IPS-18a (cell line): ENCODE data around the gene CA5A.
"Not testable (repeated sequence)": the region's sequence is repeated elsewhere in the genome, so short reads cannot be mapped to it uniquely, and the experiment has no call there.

ENCODE experiments used
- H3K27ac ChIP-seq: one replicate; pipeline ENCODE4 v1.5.1; 2013; ENCODE audit warnings: low read length
- H3K27me3 ChIP-seq: one replicate; pipeline ENCODE4 v1.6.1; 2013; ENCODE audit warnings: mild to moderate bottlenecking, low read length; ENCODE audit not compliant: control insufficient read depth, insufficient read depth
- H3K36me3 ChIP-seq: one replicate; pipeline ENCODE4 v1.6.1; 2013; ENCODE audit warnings: low read depth, low read length; ENCODE audit not compliant: control insufficient read depth
- H3K4me1 ChIP-seq: one replicate; pipeline ENCODE4 v1.6.1; 2013; ENCODE audit warnings: low read depth, low read length; ENCODE audit not compliant: control insufficient read depth
- H3K4me3 ChIP-seq: one replicate; pipeline ENCODE4 v1.5.1; 2013; ENCODE audit warnings: low read length
- H3K9ac ChIP-seq: one replicate; pipeline ENCODE4 v1.6.1; 2013; ENCODE audit warnings: mild to moderate bottlenecking, low read length, moderate library complexity
- H3K9me3 ChIP-seq: one replicate; pipeline ENCODE4 v1.6.1; 2013; ENCODE audit warnings: low read depth, low read length; ENCODE audit not compliant: control insufficient read depth

CA5A gene

DNA sequence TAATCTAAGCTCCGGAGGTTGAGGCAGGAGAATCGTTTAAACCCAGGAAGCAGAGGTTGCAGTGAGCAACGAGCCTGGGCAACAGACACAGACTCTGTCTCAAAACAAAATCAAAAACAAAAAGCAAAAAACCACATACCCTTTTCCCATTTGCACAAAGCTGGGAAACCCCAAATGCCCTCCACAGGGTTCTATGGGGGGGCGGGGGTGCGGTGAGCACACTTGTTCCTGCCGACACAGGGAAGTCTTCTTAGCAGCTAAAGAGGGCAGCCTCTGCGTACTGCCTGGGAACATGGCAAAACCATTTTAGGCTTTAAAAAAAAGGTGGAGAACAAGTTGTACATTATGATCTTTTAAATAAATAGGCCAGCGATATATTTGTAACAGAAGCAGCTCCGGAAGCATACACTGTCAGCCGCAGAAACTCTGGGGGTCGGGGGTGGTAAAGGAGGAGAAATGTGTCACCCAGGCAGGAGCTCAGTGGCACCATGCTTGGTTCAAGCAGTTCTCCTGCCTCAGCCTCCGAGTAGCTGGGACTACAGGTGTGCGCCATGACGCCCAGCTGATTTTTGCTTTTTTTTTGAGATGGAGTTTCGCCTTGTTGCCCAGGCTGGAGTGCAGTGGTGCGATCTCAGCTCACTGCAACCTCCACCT lies 70.3 kb downstream of the CA5A start:
- peaks cover 51% of the 10 kb centered on the region for H3K27me3 ChIP-seq
- not testable (repeated sequence) for H3K27ac ChIP-seq, H3K4me3 ChIP-seq, H3K9me3 ChIP-seq, H3K9ac ChIP-seq, H3K36me3 ChIP-seq
- H3K4me1 ChIP-seq: peaks cover 13% of the 10 kb centered on the region

DNA sequence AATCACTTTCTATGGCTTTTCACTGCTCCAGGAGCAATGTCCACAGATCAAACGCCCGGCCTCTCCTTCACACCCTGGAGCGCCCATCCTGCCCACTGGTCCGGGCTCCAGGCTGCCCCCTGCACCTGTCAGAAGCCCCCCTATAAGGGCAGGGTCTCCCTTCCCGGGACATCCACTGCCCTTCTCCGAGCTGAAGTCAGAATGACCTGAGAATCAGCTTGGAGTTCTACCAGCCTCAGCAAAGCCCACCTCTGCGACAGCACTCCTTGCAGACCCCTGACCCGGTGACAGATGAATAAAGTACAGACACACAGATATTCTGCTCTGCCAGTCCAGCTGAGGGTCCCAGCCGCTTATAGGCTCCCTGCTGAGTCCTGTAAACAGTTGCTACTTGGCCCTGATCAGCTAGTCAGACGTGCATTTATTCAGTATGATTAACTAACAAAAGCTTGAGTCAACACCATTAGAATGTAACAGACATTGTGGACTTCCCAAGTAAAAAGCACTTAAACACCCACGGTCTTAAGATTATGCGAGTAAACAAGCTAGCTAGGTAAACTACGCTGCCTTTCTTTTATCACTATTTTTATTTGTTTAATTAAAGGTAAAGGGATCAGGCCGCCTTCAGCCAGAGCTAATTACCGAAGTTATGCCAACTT lies 71.9 kb downstream of the CA5A start:
- Histone ChIP-seq H3K4me3 (no peak overlapping the region), H3K36me3 (peaks cover 4% of the 10 kb centered on the region), H3K9me3 (no peaks in the 10 kb centered on the region), H3K27ac (no peak overlapping the region), H3K9ac (no peak overlapping the region), H3K27me3 (peaks cover 48% of the 10 kb centered on the region), H3K4me1 (peaks cover 2% of the 10 kb centered on the region)

- not testable (repeated sequence) for H3K9ac ChIP-seq, H3K4me3 ChIP-seq, H3K36me3 ChIP-seq, H3K4me1 ChIP-seq, H3K27ac ChIP-seq, H3K9me3 ChIP-seq
- peaks cover 42% of the 10 kb centered on the region for H3K27me3 ChIP-seq
These were observed 73.0 kb downstream of the CA5A start for GRCh38 chr16:87863327-87863635.

DNA sequence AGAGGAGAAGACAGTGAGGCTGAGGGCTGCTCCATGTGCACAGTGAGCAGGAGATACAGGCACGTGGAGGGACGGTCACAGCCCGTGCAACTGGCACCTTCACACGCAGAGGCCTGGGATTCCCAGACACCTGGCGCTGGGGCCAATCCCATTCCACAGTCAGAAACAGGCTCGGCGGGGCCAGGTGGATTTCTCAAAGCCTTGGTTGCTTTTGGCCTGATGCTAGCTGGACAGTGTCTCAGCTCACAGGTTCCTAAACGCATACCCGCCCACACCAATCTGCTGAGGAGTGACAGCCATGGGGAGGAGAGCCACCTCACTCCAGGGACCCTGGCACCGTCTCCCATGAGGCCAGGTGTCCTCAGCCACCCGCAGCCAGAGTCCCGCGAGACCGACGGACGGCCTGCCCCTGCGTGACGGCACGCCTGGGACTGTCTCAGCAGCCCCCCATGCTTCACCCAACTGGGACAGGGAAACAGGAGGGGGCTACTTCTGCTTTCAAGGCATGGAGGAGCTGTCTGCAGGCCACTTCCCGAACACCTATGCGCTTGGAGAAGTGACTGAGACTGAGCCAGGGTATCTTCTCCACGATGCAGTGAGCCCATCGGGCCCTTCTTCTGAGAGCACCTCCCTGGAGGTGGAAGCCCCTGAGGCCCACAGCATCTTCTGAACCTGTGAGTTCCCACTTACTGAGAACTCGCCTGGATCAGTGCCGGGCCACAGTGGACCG lies 73.6 kb downstream of the CA5A start:
- not testable (repeated sequence) for H3K4me3 ChIP-seq, H3K27ac ChIP-seq, H3K9ac ChIP-seq, H3K9me3 ChIP-seq, H3K36me3 ChIP-seq, H3K4me1 ChIP-seq
- H3K27me3 ChIP-seq: peaks cover 36% of the 10 kb centered on the region

- H3K9ac ChIP-seq, H3K4me3 ChIP-seq, H3K4me1 ChIP-seq, H3K27ac ChIP-seq, H3K9me3 ChIP-seq, H3K36me3 ChIP-seq: not testable (repeated sequence)
- H3K27me3 ChIP-seq: peaks cover 24% of the 10 kb centered on the region
These were observed 74.8 kb downstream of the CA5A start for GRCh38 chr16:87861300-87862099.

GRCh38 chr16:87860553-87861299 lies 75.6 kb downstream of the CA5A start:
- peaks cover 18% of the 10 kb centered on the region for H3K27me3 ChIP-seq
- no peak overlapping the region for H3K27ac ChIP-seq
- H3K4me1 ChIP-seq: peaks cover 2% of the 10 kb centered on the region
- no peaks in the 10 kb centered on the region for H3K9me3 ChIP-seq
- no peak overlapping the region for H3K4me3 ChIP-seq
- H3K9ac ChIP-seq: no peak overlapping the region
- peaks cover 4% of the 10 kb centered on the region for H3K36me3 ChIP-seq

DNA sequence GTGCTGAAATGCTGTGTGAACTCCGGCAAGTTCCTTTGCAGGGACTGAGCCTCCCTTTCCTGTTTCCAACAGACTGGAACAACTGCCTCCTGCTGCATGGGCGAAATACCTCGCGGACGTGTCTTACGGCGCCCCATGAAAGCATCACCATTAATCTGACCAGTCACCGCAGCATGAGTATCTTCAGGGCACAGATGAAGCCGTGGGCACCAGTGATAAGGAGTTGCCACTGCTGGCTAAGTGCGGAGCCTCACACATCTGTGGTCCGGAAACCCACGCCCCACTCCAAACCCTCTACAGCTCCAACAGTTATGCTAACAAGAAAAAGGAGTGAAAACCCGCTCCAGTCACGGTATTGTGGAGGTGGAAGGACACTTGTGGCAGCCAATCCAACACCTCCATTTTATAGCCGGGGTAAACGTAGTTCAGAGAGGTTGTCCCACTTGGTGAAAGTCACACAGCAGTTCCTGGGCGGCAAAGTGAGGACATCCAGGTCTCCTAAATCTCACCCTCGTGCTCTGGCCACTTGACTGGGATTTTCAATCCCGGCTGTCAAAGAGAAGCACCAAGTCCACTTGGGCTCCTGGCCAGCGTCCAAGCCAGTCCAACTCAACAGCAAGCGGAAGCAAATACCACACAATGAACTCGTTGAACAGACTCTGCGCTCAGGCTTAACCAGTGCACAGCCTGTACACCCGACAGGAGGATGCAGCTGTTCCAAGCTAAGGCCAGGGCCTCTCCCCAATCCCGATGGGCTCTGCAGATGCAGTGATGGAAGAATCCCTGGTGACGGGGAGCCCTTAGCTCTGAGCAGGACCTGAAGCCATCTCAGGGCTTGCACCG lies 78.0 kb downstream of the CA5A start:
- not testable (repeated sequence) for H3K27me3 ChIP-seq, H3K4me3 ChIP-seq, H3K4me1 ChIP-seq, H3K9me3 ChIP-seq, H3K27ac ChIP-seq, H3K36me3 ChIP-seq, H3K9ac ChIP-seq

- Histone ChIP-seq H3K9ac (no peak overlapping the region), H3K36me3 (peaks cover 4% of the 10 kb centered on the region), H3K27me3 (no peaks in the 10 kb centered on the region), H3K9me3 (no peaks in the 10 kb centered on the region), H3K4me3 (no peak overlapping the region), H3K27ac (no peak overlapping the region), H3K4me1 (peaks cover 16% of the 10 kb centered on the region)
These were observed 79.5 kb downstream of the CA5A start for GRCh38 chr16:87856791-87857228.

- Histone ChIP-seq H3K36me3 (peaks cover 9% of the 10 kb centered on the region), H3K9ac (no peak overlapping the region), H3K4me3 (no peak overlapping the region), H3K27me3 (no peaks in the 10 kb centered on the region), H3K4me1 (peaks cover 16% of the 10 kb centered on the region), H3K27ac (no peak overlapping the region), H3K9me3 (no peaks in the 10 kb centered on the region)
These were observed 80.2 kb downstream of the CA5A start for GRCh38 chr16:87855852-87856715.
